ENCODE measurements around the gene HNRNPF.
A peak's percentile ranks its signal among the peaks of the same experiment; 100 is the strongest.

- TF ChIP-seq CTCF (IDR thresholded peaks at IDR 0.05), result peak in 1 of 6 experiments; percentile 1
- peak; percentile 70 to 82 for TF ChIP-seq POLR2A (IDR thresholded peaks at IDR 0.05)
These were observed 12.7 kb downstream of the HNRNPF start for GRCh38 chr10:43396061-43396927.

Measured in Peyer's patch (tissue), 4 donors.